ENCODE data around the gene STX1A.

STX1A gene

GRCh38 chr7:73706126-73707044 is 13.1 kb downstream of the STX1A start:
- DNase-seq, result peak; percentile 67

GRCh38 chr7:73705551-73705920 is 13.9 kb downstream of the STX1A start:
- DNase-seq, result no peak

- peak; percentile 96 for DNase-seq
Observed at GRCh38 chr7:73704640-73705550, 14.6 kb downstream of the STX1A start.

DNA sequence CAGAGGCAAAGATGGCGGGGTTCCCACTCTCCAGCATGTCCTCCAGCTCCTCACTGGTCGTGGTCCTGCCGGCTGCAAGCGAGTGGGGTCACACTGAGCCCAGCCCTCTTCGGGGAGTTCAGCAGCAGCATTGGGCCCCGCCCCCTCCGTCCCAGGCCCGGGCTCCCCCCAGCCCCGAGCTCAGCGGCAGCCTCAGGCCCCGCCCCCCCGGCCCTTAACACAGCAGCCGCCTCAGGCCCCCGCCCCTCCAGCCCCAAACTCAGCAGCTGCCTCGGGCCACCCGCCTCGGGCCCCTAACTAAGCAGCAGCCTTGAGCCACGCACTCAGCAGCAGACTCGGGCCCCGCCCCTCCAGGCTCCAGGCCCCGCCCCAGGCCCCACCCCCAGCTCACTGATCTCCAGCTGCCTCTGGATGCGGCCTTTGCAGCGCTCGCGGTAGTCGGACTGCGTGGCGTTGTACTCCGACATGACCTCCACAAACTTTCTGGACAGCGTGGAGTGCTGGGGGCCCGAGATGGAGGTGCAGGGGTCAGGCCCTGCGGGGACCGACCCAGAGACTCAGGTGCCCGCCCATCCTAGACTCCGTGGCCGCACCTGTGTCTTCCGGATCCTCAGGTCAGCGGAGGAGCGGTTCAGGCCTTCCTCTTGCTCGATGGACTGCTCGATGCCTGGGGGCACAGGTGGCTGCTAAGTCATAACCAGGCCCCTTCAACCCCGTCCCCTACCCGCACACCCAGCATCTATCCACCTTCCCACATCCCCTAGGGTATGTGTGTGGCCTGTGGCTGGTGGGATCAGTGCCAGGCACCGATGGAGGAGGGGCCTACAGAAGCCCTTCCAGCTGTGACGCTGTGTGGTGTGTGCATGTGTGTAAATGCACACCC is 15.5 kb downstream of the STX1A start:
- DNase-seq, result no peak

DNA sequence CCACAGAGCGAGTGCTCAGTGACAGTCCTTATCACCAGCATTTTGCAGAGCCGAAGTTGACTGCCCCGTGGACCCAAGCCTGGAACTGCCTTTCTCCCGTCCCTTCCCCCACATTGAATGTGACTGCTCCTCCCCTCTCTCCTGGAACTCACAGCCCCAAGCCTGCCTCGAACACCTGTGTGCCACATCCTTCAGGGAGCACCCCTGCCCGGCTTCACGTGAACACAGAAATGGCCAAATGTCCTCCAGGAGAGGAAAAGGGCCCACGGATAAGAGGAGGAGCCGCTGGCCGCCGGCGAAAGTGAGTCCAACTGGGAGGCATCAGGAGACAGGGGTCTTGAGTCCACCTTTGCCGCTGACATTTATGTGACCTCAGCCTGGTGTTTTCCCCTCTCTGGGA is 16.2 kb downstream of the STX1A start:
- DNase-seq, result no peak

GRCh38 chr7:73702665-73703064 is 16.8 kb downstream of the STX1A start:
- DNase-seq, result no peak

GRCh38 chr7:73702226-73702625 is 17.2 kb downstream of the STX1A start:
- no peak for DNase-seq

DNA sequence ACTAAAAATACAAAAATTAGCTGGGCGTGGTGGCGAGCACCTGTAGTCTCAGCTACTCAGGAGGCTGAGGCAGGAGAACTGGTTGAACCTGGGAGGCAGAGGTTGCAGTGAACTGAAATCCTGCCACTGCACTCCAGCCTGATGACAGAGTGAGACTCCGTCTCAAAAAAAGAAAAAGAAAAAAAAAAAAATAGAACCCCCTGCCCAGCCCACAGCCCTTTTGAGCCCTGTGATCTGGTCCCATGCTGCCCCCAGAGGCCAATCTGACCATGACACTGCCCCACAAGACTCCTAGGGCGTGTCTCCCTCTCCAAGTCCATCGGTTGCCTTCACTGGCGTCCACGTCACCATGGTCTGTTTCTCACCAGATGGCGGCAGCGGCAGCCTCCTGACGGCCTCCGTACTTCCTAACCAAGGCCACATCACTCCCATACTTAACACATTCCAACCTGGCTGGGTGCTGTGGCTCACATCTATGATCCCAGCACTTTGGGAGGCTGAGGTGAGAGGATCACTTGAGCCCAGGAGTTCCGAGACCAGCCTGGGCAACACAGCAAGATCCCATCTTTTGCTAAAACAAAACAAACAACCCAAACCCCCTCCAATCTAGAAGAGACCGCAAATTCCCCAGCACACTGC is 18.0 kb downstream of the STX1A start:
- peak; percentile 84 for DNase-seq

GRCh38 chr7:73700581-73701134 is 18.8 kb downstream of the STX1A start:
- DNase-seq, result no peak

DNA sequence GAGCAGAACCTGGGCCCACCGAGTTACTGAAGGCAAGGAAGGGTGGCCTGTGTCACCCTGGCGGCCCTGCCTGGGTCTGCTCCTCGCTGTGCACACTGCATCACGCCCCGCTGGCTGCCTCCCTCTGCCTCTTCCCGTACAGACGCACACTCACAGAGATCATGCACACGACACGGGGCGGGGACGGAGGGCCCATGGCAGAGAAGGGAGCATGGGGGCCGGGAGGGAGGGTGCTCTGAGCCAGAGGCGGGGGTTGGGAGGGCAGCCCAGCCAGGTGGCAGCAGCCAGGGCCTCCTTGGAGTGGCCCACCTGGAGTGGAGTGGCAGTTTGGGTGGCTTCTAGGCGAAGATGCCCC is 19.4 kb downstream of the STX1A start:
- no peak for DNase-seq

- DNase-seq, result no peak
Observed at GRCh38 chr7:73699370-73700068, 19.9 kb downstream of the STX1A start.

GRCh38 chr7:73698410-73698809 is 21.1 kb downstream of the STX1A start:
- no peak for DNase-seq

DNA sequence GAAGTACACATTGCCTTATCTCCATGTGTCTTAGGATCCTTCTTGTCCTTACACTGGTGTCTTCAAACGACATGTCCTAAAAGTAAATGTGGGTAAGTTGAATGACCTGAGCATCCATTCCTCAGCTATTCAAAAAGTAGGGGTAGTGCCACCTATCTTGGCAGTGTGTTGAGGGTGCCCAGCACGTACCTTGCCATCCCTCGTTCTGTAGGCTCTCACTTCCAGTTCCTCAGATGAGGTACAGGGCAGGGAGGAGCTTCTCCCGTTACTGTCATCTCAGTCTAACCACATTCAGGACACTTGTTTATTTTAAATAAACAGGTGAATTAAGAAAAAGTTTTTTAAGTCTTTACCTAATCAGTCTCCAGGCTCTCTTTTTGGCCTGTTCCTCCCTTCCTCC is 23.1 kb downstream of the STX1A start:
- no peak for DNase-seq

DNA sequence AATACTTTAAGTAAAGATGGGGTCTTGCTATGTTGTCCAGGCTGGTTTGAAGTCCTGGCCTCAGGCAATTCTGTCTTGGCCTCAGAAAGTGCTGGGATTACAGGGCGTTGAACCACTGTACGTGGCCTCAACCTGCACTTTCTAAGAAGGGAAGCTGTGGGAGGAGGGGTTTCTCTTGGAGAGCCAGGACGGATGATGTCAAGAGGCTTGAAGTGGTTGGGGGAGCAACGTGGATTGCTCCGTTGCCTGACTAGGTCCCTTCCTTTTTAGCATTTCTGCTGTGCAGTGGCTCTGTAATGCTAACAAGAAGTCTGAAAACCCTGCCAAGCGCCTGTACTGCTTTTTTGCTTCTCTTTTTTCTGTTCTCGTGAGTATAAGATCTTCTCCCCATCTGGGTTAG is 28.8 kb downstream of the STX1A start:
- DNase-seq, result no peak

- DNase-seq, result no peak
Observed at GRCh38 chr7:73688288-73688687, 31.2 kb downstream of the STX1A start.

DNA sequence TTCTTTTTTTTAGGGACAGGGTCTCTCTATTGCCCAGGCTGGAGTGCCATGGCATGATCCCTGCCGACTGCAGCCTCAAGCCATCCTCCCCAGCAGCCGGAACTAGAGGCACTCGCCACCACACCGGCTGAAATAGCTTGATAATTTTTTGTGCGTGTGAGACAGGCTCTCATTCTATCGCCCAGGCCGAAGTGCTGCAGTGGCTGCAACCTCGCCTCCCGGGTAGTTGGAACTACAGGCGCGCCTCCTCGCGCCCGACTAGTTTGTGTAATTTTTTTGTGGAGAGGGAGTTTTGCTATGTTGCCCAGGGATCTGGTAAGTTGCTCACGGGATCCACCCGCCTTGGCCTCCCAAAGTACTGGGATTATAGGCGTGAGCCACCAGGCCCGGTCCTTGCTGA is 34.2 kb downstream of the STX1A start:
- DNase-seq, result no peak

GRCh38 chr7:73683788-73684693 is 35.4 kb downstream of the STX1A start:
- no peak for DNase-seq

DNA sequence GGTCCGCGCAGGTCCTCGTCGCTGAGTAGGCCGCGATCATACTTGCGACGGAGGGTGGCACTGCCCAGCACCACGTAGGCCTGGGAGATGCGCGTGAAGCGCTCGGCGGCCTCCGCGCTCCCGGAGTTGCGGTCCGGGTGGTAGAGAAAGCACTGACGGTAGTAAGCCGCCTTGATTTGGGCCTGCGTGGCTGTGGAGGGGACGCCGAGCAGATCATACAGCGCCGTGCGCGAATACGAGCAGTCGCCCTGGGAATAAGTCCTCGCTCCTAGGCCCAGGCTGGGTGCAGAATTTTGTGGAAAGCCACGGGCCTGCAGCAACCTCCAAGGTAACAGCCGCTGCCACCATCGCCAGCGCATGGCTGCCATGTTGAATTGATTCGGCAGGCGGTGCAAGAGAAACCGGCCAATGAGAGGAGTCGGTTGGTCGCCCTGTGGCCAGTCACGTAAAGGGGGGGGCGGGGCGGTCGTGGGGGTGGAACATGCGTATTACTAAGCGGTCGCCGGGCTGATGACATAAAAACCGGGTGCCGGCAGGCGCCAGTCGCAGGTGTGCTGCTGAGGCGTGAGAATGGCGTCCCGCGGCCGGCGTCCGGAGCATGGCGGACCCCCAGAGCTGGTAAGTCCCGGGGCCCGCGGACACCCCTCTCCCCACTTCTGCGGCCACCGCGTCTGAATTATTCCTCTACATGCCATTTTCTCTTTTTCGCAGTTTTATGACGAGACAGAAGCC is 36.2 kb downstream of the STX1A start, which contains the start of the genes BUD23 and DNAJC30:
Gene BUD23, plus strand, starts transcription at position 542 of the 732 bp plus-strand sequence. Its CDS starts 29 bp downstream, at position 571.
Gene DNAJC30, minus strand, starts transcription at position 398 of the 732 bp plus-strand sequence. Its CDS starts 30 bp downstream, at position 368.
- DNase-seq, result peak; percentile 98

DNA sequence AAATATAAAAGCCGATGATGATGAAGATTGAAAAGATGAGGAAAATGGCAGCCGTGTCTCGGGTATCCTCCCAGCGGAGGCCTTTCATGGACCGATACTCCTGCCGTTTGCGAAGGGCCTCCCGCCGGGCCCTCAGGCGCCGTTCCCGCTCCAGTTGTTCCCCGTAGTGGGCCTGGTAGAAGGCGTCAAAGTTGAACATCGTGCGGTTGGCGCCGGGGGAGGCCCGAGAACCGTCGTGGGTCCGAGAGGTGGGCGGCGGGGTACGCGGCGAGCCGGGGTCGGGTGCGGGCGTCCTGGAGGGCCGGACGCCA is 36.8 kb downstream of the STX1A start:
- no peak for DNase-seq

Measured in DMS 273 treated with DMSO at 0.1 percent for 48 hours (cell line).